Measurements from ENCODE around the gene ASMT.

DNA sequence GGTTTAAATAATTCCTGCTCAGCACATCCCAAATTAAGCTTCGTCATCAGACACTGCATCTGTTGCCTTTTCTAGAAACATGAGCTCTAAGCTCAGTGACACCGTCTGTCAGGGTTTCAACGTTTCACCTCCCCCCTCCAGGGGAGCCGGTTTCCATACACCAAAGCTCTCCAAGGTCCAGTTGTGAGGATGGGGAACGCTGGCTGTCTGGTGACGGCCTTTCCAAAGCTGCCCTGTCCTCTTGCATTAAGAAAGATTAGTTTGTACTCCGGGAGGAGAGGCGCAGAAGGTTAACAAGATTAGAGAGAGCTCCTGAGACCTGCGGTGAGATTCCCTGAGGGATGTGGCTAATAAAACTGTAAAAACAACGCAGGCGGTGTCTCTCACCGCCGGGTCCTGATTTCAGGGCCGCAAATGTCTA lies 43.2 kb downstream of the ASMT start:
- TF ChIP-seq GATA3 (IDR thresholded peaks at IDR 0.05; ENCODE audit: low read depth, low read length): no peak
- no peak for TF ChIP-seq GATA2 (IDR thresholded peaks at IDR 0.05; ENCODE audit: low read depth, low read length)

Data from SH-SY5Y (cell line).